Body of pancreas (tissue), 4 donors: Measurements from ENCODE around the gene ALAS2.

ENCODE experiments used
- CTCF ChIP-seq, 7 experiments: fragments of 450-650 bp in 4 of 7; fragments of 200-600 bp in 3 of 7; sonication (generic) in 3 of 7; IDR thresholded peaks; one replicate each; pipeline ENCODE4 v1.5.1; 2016 to 2019; ENCODE audit warnings: antibody characterized with exemption in 7 of 7
- POLR2A ChIP-seq, 3 donors: fragments of 450-650 bp; IDR thresholded peaks; one replicate each; pipeline ENCODE4 v1.6.1; 2016; ENCODE audit warnings: antibody characterized with exemption in 3 of 3, mild to moderate bottlenecking in 2 of 3

- TF ChIP-seq CTCF (IDR thresholded peaks at IDR 0.05) (no peak), POLR2A (IDR thresholded peaks at IDR 0.05) (no peak)
Observed at GRCh38 chrX:55005256-55005655, 25.5 kb downstream of the ALAS2 start.
